Heart right ventricle (tissue), 16 donors: ENCODE data around the gene FANCD2. TPM values are rescaled to one million over a fixed set of nuclear protein-coding genes. Genes with fewer than 3 reads are reported as not detected.
"Not testable (repeated sequence)": the region's sequence is repeated elsewhere in the genome, so short reads cannot be mapped to it uniquely, and the experiment has no call there.

Experiments used
- ATAC-seq, 8 donors: fragments of 200-7000 bp; cut with Tn5 transposase; one replicate each; pipeline ENCODE4 v1.9.1; 2020; ENCODE audit warnings: mild to moderate bottlenecking in 8 of 8, moderate library complexity in 8 of 8, moderate number of reproducible peaks in 1 of 8
- DNase-seq, 2 donors: peaks; one replicate each; pipeline ENCODE4 v3.0.0-alpha.2; 2020
- H3K27ac ChIP-seq, 10 donors: fragments of 200-600 bp; sonication (generic) in 2 of 10; one replicate each; pipeline versions ENCODE4 v1.5.0 to v1.8.0; 2020 to 2022; ENCODE audit warnings: mild to moderate bottlenecking in 3 of 10
- H3K27me3 ChIP-seq, 7 donors: fragments of 200-600 bp; one replicate each; pipeline ENCODE4 v1.8.0; 2021 to 2022; ENCODE audit warnings: mild to moderate bottlenecking in 2 of 7
- H3K36me3 ChIP-seq, 9 donors: fragments of 200-600 bp; sonication (generic) in 1 of 9; one replicate each; pipeline versions ENCODE4 v1.5.0 to v1.8.0; 2020 to 2022; ENCODE audit warnings: mild to moderate bottlenecking in 2 of 9
- H3K4me1 ChIP-seq, 9 donors: fragments of 200-600 bp; sonication (generic) in 1 of 9; one replicate each; pipeline versions ENCODE4 v1.5.0 to v1.8.0; 2020 to 2022; ENCODE audit warnings: mild to moderate bottlenecking in 4 of 9
- H3K4me3 ChIP-seq, 10 donors: fragments of 200-600 bp; sonication (generic) in 2 of 10; one replicate each; pipeline versions ENCODE4 v1.5.0 to v1.8.0; 2020 to 2022; ENCODE audit warnings: mild to moderate bottlenecking in 7 of 10, moderate library complexity in 2 of 10
- H3K9me3 ChIP-seq, 11 donors: fragments of 200-600 bp in 10 of 11; sonication (generic) in 2 of 11; one replicate each; pipeline versions ENCODE4 v1.5.0 to v1.8.0; 2013 to 2022; ENCODE audit warnings: mild to moderate bottlenecking in 2 of 11, control low read depth in 1 of 11, moderate library complexity in 1 of 11
- CTCF ChIP-seq, 9 donors: fragments of 200-600 bp; sonication (generic) in 2 of 9; IDR thresholded peaks; one replicate each; pipeline versions ENCODE4 v1.5.0 to v1.8.0; 2021 to 2022; ENCODE audit warnings: antibody characterized with exemption in 9 of 9, mild to moderate bottlenecking in 5 of 9, moderate library complexity in 1 of 9
- WGBS, 2 donors: extraction: QIAGEN DNeasy Blood & Tissue Kit; methylation state at CpG; one replicate each; pipeline ENCODE4 v1.1.7; 2013; ENCODE audit warnings: inconsistent platforms in 1 of 2; 5-methylcytosine and 5-hydroxymethylcytosine counted together
- intact Hi-C, 10 donors: fragments of 100-400 bp; cut with DNase I; formaldehyde crosslinking; loops; one replicate each; pipeline versions ENCODE4 v1.11.1 to v1.14.2; 2022
- polyA plus RNA-seq, 2 donors: library from polyadenylated mRNA; stranded (reverse); fragments of 200-250 nt; gene quantifications; one replicate each; pipeline ENCODE4 v1.2.3, GENCODE V29; 2013
- total RNA-seq, 10 donors: library from RNA; stranded (reverse); fragmentation: NEBNext Ultra II Directional in 3 of 10; extraction: Animal tissue kit (Norgen Biotek cat#: 25700) in 3 of 10; gene quantifications; one replicate each; pipeline versions ENCODE4 v1.2.1 to v1.2.4, GENCODE V29; 2021 to 2023
- donor health status: Arrhythmogenic right ventricular cardiomyopathy.
- donor health status: ischemic (EF 13 %, LVEDD 7.1; RV severe dilation, severe dysfunction).
- donor health status: healthy with polysubstance abuse.
- donor health status: DM: no; HTN: yes; CAD: no.
- donor health status: DM: no; HTN: no; CAD: no.
- donor health status: ischemic (EF 25% LVEDD 6.9; RV normal size, moderate dysfunction).
- donor health status: ischemic (EF 25% LVEDD 5.7; RV mildly dilated, moderate dysfunction).
- donor health status: healthy.
- donor health status: DM: yes; HTN: yes; CAD: no.
- donor health status: Ischemic cardiomyopathy.
- donor health status: ischemic (EF 35%, LVEDD 5.7; RV mildly dilated, moderate dysfunction).
- donor health status: nonischemic (EF 11% LVEDD 7.7; RV severe dilation, severe dysfunction).
- donor health status: DM: yes; HTN: yes; CAD: no.
- donor health status: PGD.
- donor health status: ischemic (EF 29% LVEDD 5.4; RV normal size, mild dysfunction).
- donor health status: nonischemic (EF 23%, LVEDD 6.1; RV moderate dilation, normal function).

Gene FANCD2
- total and polyA plus RNA-seq, 12 donors, result 0.35 to 3.2 (median 1.1) TPM

GRCh38 chr3:10116928-10117327 lies 90.7 kb downstream of the FANCD2 start:
- ATAC-seq (no peak), DNase-seq (no peak)
- Histone ChIP-seq H3K27ac (no peak overlapping the region), H3K4me1 (peaks cover 3 to 44% (median 31%) of the 10 kb centered on the region in 9 donors), H3K4me3 (peak overlapping the region in 8 of 10 donors; percentile 81 to 97 (median 87)), H3K36me3 (peaks cover 0 to 40% (median 0%) of the 10 kb centered on the region in 9 donors), H3K27me3 (no peaks in the 10 kb centered on the region), H3K9me3 (no peaks in the 10 kb centered on the region)
- WGBS, 2 donors, result 89 to 92% methylated on average over 4 of the region's 4 CpGs
- TF ChIP-seq CTCF (IDR thresholded peaks at IDR 0.05), result no peak
- intact Hi-C loops, result loop anchor here in 3 of 10 donors (5.0 to 10.0 kb wide), 3 partner anchors 92 to 182 kb away; partner anchors contain the start of genes FANCD2 (in 2 of the 3) and CRELD1 (in 1 of the 3)

- 67% methylated on average over 4 of the region's 4 CpGs for WGBS, 2 donors
- TF ChIP-seq CTCF (IDR thresholded peaks at IDR 0.05), result no peak
- Histone ChIP-seq H3K27ac (peak overlapping the region in 1 of 10 donors; percentile 17), H3K36me3 (peaks cover 0 to 53% (median 0%) of the 10 kb centered on the region in 9 donors), H3K4me3 (no peak overlapping the region), H3K9me3 (no peaks in the 10 kb centered on the region), H3K4me1 (peaks cover 3 to 44% (median 37%) of the 10 kb centered on the region in 9 donors), H3K27me3 (no peaks in the 10 kb centered on the region)
- DNase-seq (no peak), ATAC-seq (no peak)
- intact Hi-C loops, result loop anchor here in 3 of 10 donors (5.0 to 10.0 kb wide), 3 partner anchors 95 to 185 kb away; partner anchors contain the start of genes FANCD2 (in 2 of the 3) and CRELD1 (in 1 of the 3)
These were observed 93.1 kb downstream of the FANCD2 start for GRCh38 chr3:10119376-10119775.

GRCh38 chr3:10121064-10121463 lies 94.8 kb downstream of the FANCD2 start:
- Histone ChIP-seq H3K36me3 (peaks cover 0 to 68% (median 10%) of the 10 kb centered on the region in 9 donors), H3K4me1 (peaks cover 3 to 39% (median 31%) of the 10 kb centered on the region in 9 donors), H3K4me3 (no peak overlapping the region), H3K27ac (no peak overlapping the region), H3K9me3 (no peaks in the 10 kb centered on the region), H3K27me3 (no peaks in the 10 kb centered on the region)
- ATAC-seq (no peak), DNase-seq (no peak)
- intact Hi-C loops, result no loop called here
- TF ChIP-seq CTCF (IDR thresholded peaks at IDR 0.05), result no peak
- 89 to 90% methylated on average over 2 of the region's 2 CpGs for WGBS, 2 donors

GRCh38 chr3:10122724-10123123 lies 96.5 kb downstream of the FANCD2 start:
- Histone ChIP-seq H3K27me3 (no peaks in the 10 kb centered on the region), H3K4me3 (no peak overlapping the region), H3K9me3 (no peaks in the 10 kb centered on the region), H3K27ac (no peak overlapping the region), H3K36me3 (peaks cover 0 to 85% (median 26%) of the 10 kb centered on the region in 9 donors), H3K4me1 (peaks cover 0 to 23% (median 15%) of the 10 kb centered on the region in 9 donors)
- 88 to 89% methylated on average over 4 of the region's 4 CpGs for WGBS, 2 donors
- intact Hi-C loops, result no loop called here
- ATAC-seq (no peak), DNase-seq (no peak)
- TF ChIP-seq CTCF (IDR thresholded peaks at IDR 0.05), result no peak

- H3K4me3 ChIP-seq, H3K9me3 ChIP-seq, H3K4me1 ChIP-seq, intact Hi-C loops, ATAC-seq, H3K27ac ChIP-seq, DNase-seq, H3K27me3 ChIP-seq, H3K36me3 ChIP-seq: not testable (repeated sequence)
- WGBS, 2 donors, result 92 to 94% methylated on average over 9 of the region's 9 CpGs
These were observed 109.6 kb downstream of the FANCD2 start for GRCh38 chr3:10135872-10136271.
